Parietal lobe (tissue), 1 donor: ENCODE data around the gene HNRNPLL. TPM values are rescaled to one million over a fixed set of nuclear protein-coding genes. Genes with fewer than 3 reads are reported as not detected.

Experiments
- total RNA-seq: library from RNA; depleted of rRNA; stranded (reverse); fragments of >200 nt; gene quantifications from one replicate; pipeline ENCODE4 v1.2.3, GENCODE V29; 2014

HNRNPLL gene
- 143 TPM for total RNA-seq

DNA sequence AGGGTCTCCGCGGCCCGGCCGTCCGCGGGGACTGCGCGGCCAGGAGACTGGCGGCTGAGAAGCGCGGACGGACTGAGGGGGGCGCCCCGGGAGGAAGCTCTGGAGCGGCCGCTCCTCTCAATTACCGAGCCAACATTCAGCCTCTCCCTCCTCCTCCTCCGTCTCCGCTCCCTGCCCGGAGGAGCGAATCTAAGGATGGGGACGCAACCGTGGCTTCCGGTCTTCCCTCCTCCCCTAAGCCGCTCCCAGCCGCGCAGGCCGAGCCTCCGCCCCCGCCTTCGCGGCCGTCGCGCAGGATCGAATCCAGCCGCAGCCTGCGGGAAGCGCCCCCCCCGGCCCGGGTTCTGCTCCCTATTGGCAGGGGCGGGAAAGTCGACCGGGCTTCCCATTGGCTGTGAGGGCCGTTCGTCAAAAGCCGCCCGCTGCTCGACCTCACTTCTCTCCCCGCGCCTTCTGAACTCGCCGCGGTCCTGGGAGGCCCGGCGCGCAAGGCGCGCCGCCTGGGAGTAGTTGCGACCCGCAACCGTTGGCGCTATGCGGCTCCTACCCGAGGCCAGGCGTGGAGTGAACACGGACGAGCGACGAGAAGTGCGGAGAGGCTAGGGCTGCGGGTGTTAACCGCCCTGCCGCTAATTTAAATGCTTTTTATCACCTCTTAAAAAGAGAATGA is at the start of gene HNRNPLL:
HNRNPLL (minus strand) TSS at position 197 of the 670 bp plus-strand sequence. CDS start 302 bp downstream, outside the sequence.

Other genes starting within 250 kb of the HNRNPLL start
- gene ATL2, start 225.7 kb downstream of the HNRNPLL start, total RNA-seq = 170 TPM
- gene GALM, start 63.2 kb upstream of the HNRNPLL start, total RNA-seq = 2.2 TPM
- 122 TPM for gene SRSF7, start 148.4 kb upstream of the HNRNPLL start, total RNA-seq
- gene GEMIN6, start 175.3 kb upstream of the HNRNPLL start, total RNA-seq = 8.8 TPM